Measurements from ENCODE around the gene ATP13A5.

The ATP13A5 gene

DNA sequence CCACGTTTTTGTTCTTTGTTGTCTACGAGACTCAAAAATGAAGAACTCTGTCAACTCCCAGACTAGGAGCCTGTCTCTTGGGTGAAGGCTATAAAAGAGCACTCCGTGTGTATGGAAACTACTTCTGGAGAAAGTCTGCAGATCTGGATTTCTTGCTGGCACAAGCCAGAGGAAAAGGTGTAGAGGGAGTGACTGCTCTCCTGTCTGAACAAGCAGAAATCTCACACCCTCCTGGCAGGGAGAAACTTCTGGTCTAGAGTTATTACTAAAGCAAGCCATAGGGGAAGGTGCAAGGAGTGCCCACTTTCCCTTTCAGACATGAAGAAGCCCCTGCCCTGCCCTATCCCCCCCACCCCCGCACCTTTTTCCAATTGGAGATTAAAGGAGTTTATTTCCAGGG is 128.1 kb downstream of the ATP13A5 start:
- no peak for DNase-seq

- no peak for DNase-seq
Observed at GRCh38 chr3:193248848-193249468, 129.6 kb downstream of the ATP13A5 start.

GRCh38 chr3:193243571-193243970 is 135.0 kb downstream of the ATP13A5 start:
- DNase-seq = no peak

- no peak for DNase-seq
Observed at GRCh38 chr3:193241716-193242115, 136.8 kb downstream of the ATP13A5 start.

- peak; percentile 53 for DNase-seq
Observed at GRCh38 chr3:193240850-193241706, 137.5 kb downstream of the ATP13A5 start, which contains the start of gene PLAAT1. PLAAT1 (plus strand) TSS chr3:193241222; CDS start chr3:193255651, 14,429 bp downstream.

DNA sequence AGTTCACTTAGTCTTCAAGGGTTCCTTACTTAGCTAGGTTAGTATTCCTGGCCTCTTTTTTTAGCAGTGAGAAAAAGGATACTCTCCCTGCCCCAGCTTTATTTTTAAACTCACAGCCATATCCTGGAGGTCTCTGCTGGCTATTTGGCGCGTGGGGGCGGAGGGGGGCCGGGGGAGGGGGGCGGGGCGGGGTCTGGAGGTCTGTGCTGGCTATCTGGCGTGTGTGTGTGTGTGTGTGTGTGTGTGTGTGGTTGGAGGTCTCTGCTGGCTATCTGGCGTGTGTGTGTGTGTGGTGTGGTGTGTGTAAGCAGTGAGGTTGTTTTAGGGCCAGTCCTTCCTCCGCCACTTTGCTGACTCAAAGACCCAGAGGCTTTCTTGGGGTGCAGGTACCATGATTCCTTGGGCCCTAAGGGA is 138.1 kb downstream of the ATP13A5 start:
- no peak for DNase-seq

- DNase-seq = peak; percentile 8
Observed at GRCh38 chr3:193237030-193237429, 141.5 kb downstream of the ATP13A5 start.

GRCh38 chr3:193236599-193236998 is 142.0 kb downstream of the ATP13A5 start:
- no peak for DNase-seq

- peak; percentile 6 for DNase-seq
Observed at GRCh38 chr3:193231201-193231600, 147.4 kb downstream of the ATP13A5 start.

DNA sequence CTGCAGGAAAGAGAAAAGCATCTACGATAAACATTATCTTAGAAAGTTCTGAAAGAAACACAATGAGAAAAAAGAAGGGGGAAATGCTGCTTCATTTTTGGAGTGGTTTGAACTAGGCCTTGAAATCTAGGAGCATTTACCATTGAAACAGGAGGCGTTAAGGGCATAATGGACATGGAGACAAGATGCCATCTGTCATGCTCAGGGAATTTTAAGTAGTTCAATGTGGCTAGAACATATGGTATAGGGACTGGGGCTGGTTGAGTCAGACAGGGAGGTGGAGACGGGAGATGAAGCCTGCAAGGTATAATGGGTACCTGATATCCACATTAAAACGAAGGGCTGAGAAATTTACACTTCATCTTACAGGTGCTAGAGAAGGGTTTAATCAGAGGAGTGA is 147.9 kb downstream of the ATP13A5 start:
- peak; percentile 88 for DNase-seq

GRCh38 chr3:193229851-193230420 is 148.6 kb downstream of the ATP13A5 start:
- DNase-seq = peak; percentile 26

DNA sequence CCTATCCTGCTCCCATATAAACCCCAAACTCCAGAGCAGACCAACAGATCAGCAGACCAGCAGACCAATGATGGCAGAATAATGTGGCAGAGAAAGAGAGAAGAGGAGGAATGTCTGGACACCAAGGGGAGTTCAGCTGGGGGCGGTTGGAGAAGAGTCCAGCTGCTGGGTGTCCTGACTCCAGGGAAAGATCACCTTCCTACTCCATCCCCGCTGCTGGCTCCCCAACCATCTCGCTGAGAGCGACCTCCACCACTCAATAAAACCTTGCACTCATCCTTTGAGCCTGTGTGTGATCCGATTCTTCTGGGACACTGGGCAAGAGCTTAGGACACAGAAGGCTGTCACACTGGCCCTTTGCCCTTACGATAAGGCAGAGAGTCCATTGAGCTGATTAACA is 150.3 kb downstream of the ATP13A5 start:
- no peak for DNase-seq

- DNase-seq = no peak
Observed at GRCh38 chr3:193225302-193226125, 153.0 kb downstream of the ATP13A5 start.

Data from NCI-H1694 (cell line).